Stimulated activated CD4-positive, alpha-beta T cell treated with anti-CD3 and anti-CD28 coated beads, Interleukin-12 subunit alpha, Interleukin-12 subunit beta, amount 100 ng/mL, for 48 hours (primary cell): Measurements from ENCODE around the gene RNF113B.

Experiments
- DNase-seq, 3 donors: peaks; one replicate each; pipeline ENCODE4 v3.0.0-alpha.2; 2020; ENCODE audit warnings: low read depth in 2 of 3, low spot score in 1 of 3

RNF113B gene

GRCh38 chr13:98204546-98204945 lies 27.5 kb upstream of the RNF113B start:
- DNase-seq = no peak

GRCh38 chr13:98203646-98204326 lies 26.7 kb upstream of the RNF113B start:
- DNase-seq = no peak

- DNase-seq = no peak
These were observed 24.9 kb upstream of the RNF113B start for GRCh38 chr13:98201984-98202383.

GRCh38 chr13:98201189-98201588 lies 24.1 kb upstream of the RNF113B start:
- no peak for DNase-seq

GRCh38 chr13:98200211-98200878 lies 23.3 kb upstream of the RNF113B start:
- DNase-seq = no peak

- no peak for DNase-seq
These were observed 22.4 kb upstream of the RNF113B start for GRCh38 chr13:98199480-98199879.

GRCh38 chr13:98198683-98199082 lies 21.6 kb upstream of the RNF113B start:
- DNase-seq = no peak

- DNase-seq = no peak
These were observed 18.2 kb upstream of the RNF113B start for GRCh38 chr13:98195054-98195791.

GRCh38 chr13:98192008-98192407 lies 14.9 kb upstream of the RNF113B start:
- DNase-seq = no peak

- DNase-seq = no peak
These were observed 13.9 kb upstream of the RNF113B start for GRCh38 chr13:98190889-98191444.

- DNase-seq = no peak
These were observed 12.9 kb upstream of the RNF113B start for GRCh38 chr13:98189841-98190505.

- DNase-seq = no peak
These were observed 11.6 kb upstream of the RNF113B start for GRCh38 chr13:98188544-98189166.

GRCh38 chr13:98187965-98188261 lies 10.8 kb upstream of the RNF113B start:
- DNase-seq = no peak

GRCh38 chr13:98187155-98187964 lies 10.3 kb upstream of the RNF113B start:
- no peak for DNase-seq

GRCh38 chr13:98184792-98185191 lies 7.7 kb upstream of the RNF113B start:
- DNase-seq = no peak

GRCh38 chr13:98182589-98182988 lies 5.5 kb upstream of the RNF113B start:
- no peak for DNase-seq

- DNase-seq = no peak
These were observed 5.1 kb upstream of the RNF113B start for GRCh38 chr13:98182153-98182552.

GRCh38 chr13:98181111-98181815 lies 4.2 kb upstream of the RNF113B start:
- DNase-seq = no peak

- DNase-seq = no peak
These were observed 3.0 kb upstream of the RNF113B start for GRCh38 chr13:98180092-98180491.

GRCh38 chr13:98175823-98176222 lies 1.2 kb downstream of the RNF113B start:
- no peak for DNase-seq
